Measurements from ENCODE around the gene REP15. TPM values are rescaled to one million over a fixed set of nuclear protein-coding genes. Genes with fewer than 3 reads are reported as not detected.

Gene REP15
- total RNA-seq, 1 experiment from 2014 or later = 1.3 TPM

- H4K91ac ChIP-seq (ENCODE audit: insufficient read length, low read depth, low read length) = no peak overlapping the region
- H3K27ac ChIP-seq (ENCODE audit: insufficient read length, low read depth, low read length) = no peak overlapping the region
- H4K8ac ChIP-seq (replicated peaks; ENCODE audit: insufficient read length, low read depth, low read length) = no peak overlapping the region
- no peak overlapping the region for H2AFZ ChIP-seq (ENCODE audit: low read length)
- H3K4me1 ChIP-seq (ENCODE audit: insufficient read depth, low read length) = no peaks in the 10 kb centered on the region
- no peak overlapping the region for H3K56ac ChIP-seq (ENCODE audit: insufficient read length, low read depth, low read length)
- no peaks in the 10 kb centered on the region for H3K23me2 ChIP-seq (ENCODE audit: insufficient read length, low read depth, low read length, poor library complexity, severe bottlenecking)
- no peak overlapping the region for H3K4me2 ChIP-seq (ENCODE audit: insufficient read depth, insufficient read length, low read length)
- H3K4me1 Mint-ChIP-seq = no peaks in the 10 kb centered on the region
- H4K20me1 ChIP-seq (ENCODE audit: control insufficient read depth, insufficient read depth, insufficient read length) = no peaks in the 10 kb centered on the region
- H2BK5ac ChIP-seq (ENCODE audit: insufficient read length, low read length) = no peak overlapping the region
- H3K27me3 Mint-ChIP-seq (ENCODE audit: low read depth) = no peaks in the 10 kb centered on the region
- no peak overlapping the region for H2AK5ac ChIP-seq (ENCODE audit: insufficient read length, low read length)
- H3K14ac ChIP-seq (ENCODE audit: insufficient read depth, low read length) = no peak overlapping the region
- no peak overlapping the region for H3K4ac ChIP-seq (ENCODE audit: low read depth, low read length)
- TF ChIP-seq CTCF (conservative IDR thresholded peaks at IDR 0.05) = peak; percentile 55
- no peaks in the 10 kb centered on the region for H3K9me3 Mint-ChIP-seq
- H3K18ac ChIP-seq (ENCODE audit: insufficient read length, low read depth, low read length) = no peak overlapping the region
- H3T11ph ChIP-seq (ENCODE audit: low read length) = no peak overlapping the region
- H3K36me3 Mint-ChIP-seq (ENCODE audit: insufficient read depth in 1 of 3, low read depth in 3 of 3) = peaks cover 2 to 35% (median 28%) of the 10 kb centered on the region in 3 experiments; a peak in 6 of 7 replicates
- no peak overlapping the region for H3K23ac ChIP-seq (ENCODE audit: insufficient read length, low read depth, low read length)
- H4K5ac ChIP-seq (ENCODE audit: insufficient read length, low read depth, low read length) = no peak overlapping the region
- WGBS (ENCODE audit: extremely low coverage, insufficient read length, low lambda C conversion rate) = no CpG with 5 or more reads among the region's 2 CpGs
- H2BK15ac ChIP-seq (ENCODE audit: low read depth, low read length) = no peak overlapping the region
- H2BK120ac ChIP-seq (ENCODE audit: low read depth, low read length, poor library complexity, severe bottlenecking) = no peak overlapping the region
- no peaks in the 10 kb centered on the region for H3K9me3 ChIP-seq (ENCODE audit: control insufficient read depth, low read depth, low read length)
- DNase-seq = peak; percentile 57
- no peak overlapping the region for H3K9ac ChIP-seq (ENCODE audit: extremely low read depth, insufficient read length, low read length)
- H3K4me3 Mint-ChIP-seq = no peak overlapping the region
- peaks cover 3% of the 10 kb centered on the region for H3K79me1 ChIP-seq (ENCODE audit: insufficient read depth, low read depth, low read length, poor library complexity, severe bottlenecking)
- no peak overlapping the region for H3K27ac Mint-ChIP-seq
- H3K27me3 ChIP-seq (ENCODE audit: insufficient read depth, low read length) = no peaks in the 10 kb centered on the region
- H3K79me2 ChIP-seq (ENCODE audit: insufficient read depth, low read length) = no peaks in the 10 kb centered on the region
- H2BK20ac ChIP-seq (ENCODE audit: low read depth, low read length, poor library complexity, severe bottlenecking) = no peak overlapping the region
- H2BK12ac ChIP-seq (ENCODE audit: insufficient read length, low read depth, low read length) = no peak overlapping the region
These were observed 36.0 kb downstream of the REP15 start for GRCh38 chr12:27732281-27732680.
